GM23338 (cell line): ENCODE results near the gene PRKCH. TPM values are rescaled to one million over a fixed set of nuclear protein-coding genes. Genes with fewer than 3 reads are reported as not detected.

Experiments used
- ATAC-seq: fragments of 200-7000 bp; cut with Tn5 transposase; 3 replicates; pipeline ENCODE4 v1.9.1; 2020
- DNase-seq: peaks from one replicate; pipeline ENCODE4 v3.0.0-alpha.2; 2015; ENCODE audit warnings: low spot score
- H2AFZ ChIP-seq: fragments of 200-600 bp; sonication (generic); 2 replicates; pipeline ENCODE4 v1.8.0; 2016; ENCODE audit warnings: antibody characterized with exemption, mild to moderate bottlenecking, moderate library complexity
- H3F3A ChIP-seq: fragments of 200-600 bp; sonication (generic); replicated peaks from 2 replicates; pipeline ENCODE4 v1.8.0; 2017; ENCODE audit warnings: antibody characterized with exemption, mixed run types, low read depth
- H3K27ac ChIP-seq: fragments of 200-600 bp; sonication (generic); 2 replicates; pipeline ENCODE4 v1.6.1; 2016; ENCODE audit warnings: low read depth
- H3K27me3 ChIP-seq: fragments of 200-600 bp; sonication (generic); 2 replicates; pipeline ENCODE4 v1.8.0; 2016; ENCODE audit warnings: mild to moderate bottlenecking, mixed run types, moderate library complexity; ENCODE audit not compliant: insufficient read depth
- H3K36me3 ChIP-seq: fragments of 200-600 bp; sonication (generic); 2 replicates; pipeline ENCODE4 v1.8.0; 2016; ENCODE audit warnings: mild to moderate bottlenecking; ENCODE audit not compliant: insufficient read depth
- H3K4me1 ChIP-seq: fragments of 200-600 bp; sonication (generic); 2 replicates; pipeline ENCODE4 v1.8.0; 2016; ENCODE audit warnings: mild to moderate bottlenecking, moderate library complexity; ENCODE audit not compliant: insufficient read depth
- H3K4me2 ChIP-seq: fragments of 200-600 bp; sonication (generic); 2 replicates; pipeline ENCODE4 v1.7.1; 2017; ENCODE audit warnings: mixed run types
- H3K4me3 ChIP-seq: fragments of 200-600 bp; sonication (generic); 2 replicates; pipeline ENCODE4 v1.6.1; 2016; ENCODE audit warnings: mixed run types
- H3K79me2 ChIP-seq: fragments of 200-600 bp; sonication (generic); replicated peaks from 2 replicates; pipeline ENCODE4 v1.8.0; 2017; ENCODE audit warnings: mild to moderate bottlenecking; ENCODE audit not compliant: insufficient read depth
- H3K9me2 ChIP-seq: fragments of 200-600 bp; sonication (generic); 2 replicates; pipeline ENCODE4 v1.8.0; 2017; ENCODE audit not compliant: insufficient read depth
- H4K20me1 ChIP-seq: fragments of 200-600 bp; sonication (generic); replicated peaks from 2 replicates; pipeline ENCODE4 v1.8.0; 2017; ENCODE audit warnings: mild to moderate bottlenecking; ENCODE audit not compliant: insufficient read depth
- H3K27ac Mint-ChIP-seq: 2 replicates; pipeline ENCODE4 v1.8.0; 2020; ENCODE audit warnings: inconsistent platforms, mild to moderate bottlenecking, moderate library complexity, mixed read lengths
- H3K27me3 Mint-ChIP-seq: 3 replicates; pipeline ENCODE4 v1.8.0; 2022; ENCODE audit warnings: low read depth, mild to moderate bottlenecking, moderate library complexity, mixed read lengths, inconsistent platforms; ENCODE audit not compliant: insufficient read depth, poor library complexity
- H3K36me3 Mint-ChIP-seq: 3 replicates; pipeline ENCODE4 v1.8.0; 2021; ENCODE audit warnings: low read depth, mild to moderate bottlenecking, inconsistent platforms, moderate library complexity, mixed read lengths
- H3K4me1 Mint-ChIP-seq: 3 replicates; pipeline ENCODE4 v1.8.0; 2020; ENCODE audit warnings: mild to moderate bottlenecking, inconsistent platforms, mixed read lengths
- H3K4me3 Mint-ChIP-seq: 3 replicates; pipeline ENCODE4 v1.8.0; 2021; ENCODE audit warnings: moderate library complexity, mild to moderate bottlenecking, inconsistent platforms, mixed read lengths
- H3K9me3 Mint-ChIP-seq: 3 replicates; pipeline ENCODE4 v1.8.0; 2020; ENCODE audit warnings: moderate library complexity, mild to moderate bottlenecking, inconsistent platforms, mixed read lengths
- CREB1 ChIP-seq: fragments of 250-450 bp; sonication (Bioruptor Pico); IDR thresholded peaks from 2 replicates; pipeline ENCODE4 v1.5.0; 2020; ENCODE audit warnings: low read depth, mild to moderate bottlenecking, moderate library complexity
- CTCF ChIP-seq, 2 experiments: fragments of 200-600 bp in 1 of 2; sonication (generic) in 1 of 2; conservative IDR thresholded peaks; 2 replicates each; pipeline versions ENCODE4 v1.5.1 to v1.6.1; 2016 to 2017; ENCODE audit warnings: antibody characterized with exemption in 2 of 2, low read depth in 2 of 2, mild to moderate bottlenecking in 2 of 2, moderate library complexity in 1 of 2
- ETS1 ChIP-seq: IDR thresholded peaks from 2 replicates; pipeline ENCODE4 v1.6.1; 2016; ENCODE audit warnings: antibody characterized with exemption
- EZH2 ChIP-seq: fragments of 200-600 bp; sonication (generic); IDR thresholded peaks from one replicate; pipeline ENCODE4 v1.8.0; 2017; ENCODE audit warnings: antibody characterized with exemption, mild to moderate bottlenecking, low read depth; ENCODE audit not compliant: unreplicated experiment
- EZH2phosphoT487 ChIP-seq: fragments of 200-600 bp; sonication (generic); IDR thresholded peaks from one replicate; pipeline ENCODE4 v1.8.1; 2018; ENCODE audit warnings: antibody characterized with exemption; ENCODE audit not compliant: unreplicated experiment
- JUNB ChIP-seq: IDR thresholded peaks from one replicate; pipeline ENCODE4 v1.6.1; 2016; ENCODE audit warnings: antibody characterized with exemption; ENCODE audit not compliant: unreplicated experiment
- NANOG ChIP-seq: IDR thresholded peaks from 2 replicates; pipeline ENCODE4 v1.6.1; 2016; ENCODE audit warnings: antibody characterized with exemption, borderline replicate concordance
- REST ChIP-seq: IDR thresholded peaks from one replicate; pipeline ENCODE4 v1.6.1; 2018; ENCODE audit warnings: antibody characterized with exemption; ENCODE audit not compliant: unreplicated experiment
- STAT1 ChIP-seq: IDR thresholded peaks from one replicate; pipeline ENCODE4 v1.6.1; 2016; ENCODE audit warnings: antibody characterized with exemption; ENCODE audit not compliant: unreplicated experiment
- ZNF114 ChIP-seq: fragments of 250-450 bp; sonication (Bioruptor Pico); IDR thresholded peaks from 2 replicates; pipeline ENCODE4 v1.5.0; 2020; ENCODE audit warnings: mild to moderate bottlenecking, moderate library complexity
- ZNF331 ChIP-seq: fragments of 250-450 bp; sonication (Bioruptor Pico); IDR thresholded peaks from 2 replicates; pipeline ENCODE4 v1.5.0; 2020; ENCODE audit warnings: low read depth, mild to moderate bottlenecking, moderate library complexity
- ZNF462 ChIP-seq: fragments of 250-450 bp; sonication (Bioruptor Pico); IDR thresholded peaks from 2 replicates; pipeline ENCODE4 v1.5.0; 2020; ENCODE audit warnings: mild to moderate bottlenecking, moderate library complexity
- polyA plus RNA-seq: library from polyadenylated mRNA; unstranded; fragments of >200 nt; fragmentation: Nextera tagmentation; extraction: Ambion mirVana; gene quantifications from 2 replicates; pipeline ENCODE4 v1.2.1, GENCODE V29; 2016
- total RNA-seq: library from RNA; depleted of rRNA; stranded (reverse); fragments of >200 nt; shearing (Covaris generic); gene quantifications from 2 replicates; pipeline ENCODE4 v1.2.3, GENCODE V29; 2014

Gene PRKCH
- total and polyA plus RNA-seq, 2 experiments from 2014 or later: 5.4 to 10.1 TPM

GRCh38 chr14:61300754-61301153, 20.6 kb upstream of the PRKCH start (continued):
- TF ChIP-seq REST (no peak), ZNF331 (CRISPR knock-in tag) (no peak)

GRCh38 chr14:61304688-61305087, 16.7 kb upstream of the PRKCH start:
- no peaks in the 10 kb centered on the region for H4K20me1 ChIP-seq
- ATAC-seq (no peak), DNase-seq (no peak)
- H3K79me2 ChIP-seq: no peaks in the 10 kb centered on the region
- H3K4me3 ChIP-seq: no peak overlapping the region
- no peak overlapping the region for H3K27ac ChIP-seq
- Mint-ChIP-seq H3K36me3 (peaks cover 6% of the 10 kb centered on the region), H3K9me3 (peaks cover 15% of the 10 kb centered on the region), H3K4me3 (no peak overlapping the region), H3K27ac (no peak overlapping the region), H3K27me3 (no peaks in the 10 kb centered on the region), H3K4me1 (peaks cover 11% of the 10 kb centered on the region; the same call in 2 of the 3 replicates)
- peaks cover 6% of the 10 kb centered on the region for H3K4me1 ChIP-seq
- no peak overlapping the region for H3K4me2 ChIP-seq
- no peaks in the 10 kb centered on the region for H3K27me3 ChIP-seq
- no peaks in the 10 kb centered on the region for H3K9me2 ChIP-seq
- no peak overlapping the region for H2AFZ ChIP-seq
- no peaks in the 10 kb centered on the region for H3K36me3 ChIP-seq
- H3F3A ChIP-seq: no peaks in the 10 kb centered on the region
- TF ChIP-seq ZNF462 (CRISPR knock-in tag): no peak
- no peak for TF ChIP-seq EZH2
- TF ChIP-seq CTCF (conservative IDR thresholded peaks at IDR 0.05; ENCODE audit: low read depth in 2 of 2): no peak
- no peak for TF ChIP-seq CREB1 (CRISPR knock-in tag)
- TF ChIP-seq STAT1: no peak
- TF ChIP-seq EZH2phosphoT487: no peak
- no peak for TF ChIP-seq ETS1
- TF ChIP-seq ZNF114 (CRISPR knock-in tag): no peak
- TF ChIP-seq JUNB: no peak
- no peak for TF ChIP-seq NANOG
- no peak for TF ChIP-seq ZNF331 (CRISPR knock-in tag)
